ENCODE results near the gene KCNQ1. TPM values are rescaled to one million over a fixed set of nuclear protein-coding genes. Genes with fewer than 3 reads are reported as not detected.
A peak's percentile ranks its signal among the peaks of the same experiment; 100 is the strongest.

Gene KCNQ1
- total RNA-seq, 1 experiment from 2014 or later, result 2.3 TPM

- Histone ChIP-seq H3K4me1 (ENCODE audit: insufficient read depth, low read length) (no peaks in the 10 kb centered on the region), H3K23me2 (ENCODE audit: insufficient read length, low read depth, low read length, poor library complexity, severe bottlenecking) (no peaks in the 10 kb centered on the region), H2BK5ac (ENCODE audit: insufficient read length, low read length) (no peak overlapping the region), H4K20me1 (ENCODE audit: control insufficient read depth, insufficient read depth, insufficient read length) (no peaks in the 10 kb centered on the region), H3T11ph (ENCODE audit: low read length) (no peak overlapping the region), H3K27me3 (ENCODE audit: insufficient read depth, low read length) (peaks cover 14% of the 10 kb centered on the region; the same call in 1 of the 2 replicates), H3K9ac (ENCODE audit: extremely low read depth, insufficient read length, low read length) (no peak overlapping the region), H3K79me1 (ENCODE audit: insufficient read depth, low read depth, low read length, poor library complexity, severe bottlenecking) (no peaks in the 10 kb centered on the region), H4K8ac (replicated peaks; ENCODE audit: insufficient read length, low read depth, low read length) (no peak overlapping the region), H3K79me2 (ENCODE audit: insufficient read depth, low read length) (no peaks in the 10 kb centered on the region), H3K14ac (ENCODE audit: insufficient read depth, low read length) (no peak overlapping the region), H2AFZ (ENCODE audit: low read length) (no peak overlapping the region), H2BK20ac (ENCODE audit: low read depth, low read length, poor library complexity, severe bottlenecking) (no peak overlapping the region), H2AK5ac (ENCODE audit: insufficient read length, low read length) (no peak overlapping the region), H3K4me2 (ENCODE audit: insufficient read depth, insufficient read length, low read length) (no peak overlapping the region), H4K5ac (ENCODE audit: insufficient read length, low read depth, low read length) (no peak overlapping the region), H2BK15ac (ENCODE audit: low read depth, low read length) (no peak overlapping the region), H2BK120ac (ENCODE audit: low read depth, low read length, poor library complexity, severe bottlenecking) (no peak overlapping the region), H3K18ac (ENCODE audit: insufficient read length, low read depth, low read length) (no peak overlapping the region), H3K56ac (ENCODE audit: insufficient read length, low read depth, low read length) (no peak overlapping the region), H3K23ac (ENCODE audit: insufficient read length, low read depth, low read length) (no peak overlapping the region), H3K9me3 (ENCODE audit: control insufficient read depth, low read depth, low read length) (no peaks in the 10 kb centered on the region), H3K27ac (ENCODE audit: insufficient read length, low read depth, low read length) (no peak overlapping the region), H4K91ac (ENCODE audit: insufficient read length, low read depth, low read length) (no peak overlapping the region), H2BK12ac (ENCODE audit: insufficient read length, low read depth, low read length) (no peak overlapping the region), H3K4ac (ENCODE audit: low read depth, low read length) (no peak overlapping the region)
- H3K36me3 Mint-ChIP-seq (ENCODE audit: insufficient read depth in 1 of 3, low read depth in 3 of 3), result no peaks in the 10 kb centered on the region; a peak in 1 of 7 replicates
- peaks cover 99% of the 10 kb centered on the region for H3K27me3 Mint-ChIP-seq (ENCODE audit: low read depth)
- H3K4me1 Mint-ChIP-seq, result peaks cover 0 to 5% of the 10 kb centered on the region in 2 experiments; a peak in 2 of 4 replicates
- H3K27ac Mint-ChIP-seq, result peak overlapping the region in 1 of 3 experiments; percentile 76; a peak in 1 of 7 replicates
- no peaks in the 10 kb centered on the region; a peak in 1 of 5 replicates for H3K9me3 Mint-ChIP-seq
- no peak for DNase-seq
- no CpG with 5 or more reads among the region's 13 CpGs for WGBS (ENCODE audit: extremely low coverage, insufficient read length, low lambda C conversion rate)
- TF ChIP-seq CTCF (conservative IDR thresholded peaks at IDR 0.05), result no peak
- no peak overlapping the region for H3K4me3 Mint-ChIP-seq
These were observed 325.4 kb downstream of the KCNQ1 start for GRCh38 chr11:2770096-2770751.

All from H9 (cell line).